ENCODE data around the gene ILF3. TPM values are rescaled to one million over a fixed set of nuclear protein-coding genes. Genes with fewer than 3 reads are reported as not detected.

Gene ILF3
- total RNA-seq, 2 experiments from 2014 or later = 418 to 431 TPM

DNA sequence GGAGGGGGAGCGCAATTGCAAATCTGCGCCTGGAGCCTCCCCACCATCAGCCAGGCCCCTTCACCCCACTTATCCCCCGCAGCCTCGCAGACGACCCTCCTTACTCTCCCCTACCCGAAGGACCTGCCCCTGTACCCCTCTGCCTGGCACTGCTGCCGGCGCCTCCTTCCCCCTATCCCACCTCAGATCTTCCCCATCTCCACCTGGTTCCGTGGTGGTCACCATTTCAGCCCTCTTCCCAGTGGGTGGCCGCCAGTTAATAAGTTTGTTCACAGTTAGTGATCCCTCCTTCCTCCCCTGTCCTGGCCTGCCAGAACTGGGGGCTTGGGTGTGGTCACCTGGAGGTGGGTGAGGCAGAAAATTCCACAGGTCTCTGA, 28.4 kb upstream of the ILF3 start:
- DNase-seq (no peak), ATAC-seq (no peak)
- Mint-ChIP-seq H3K4me3 (no peak overlapping the region), H3K27ac (peak overlapping the region; percentile 40), H3K36me3 (peaks cover 12% of the 10 kb centered on the region), H3K4me1 (peaks cover 18% of the 10 kb centered on the region), H3K9me3 (ENCODE audit: low read depth) (no peaks in the 10 kb centered on the region), H3K27me3 (no peaks in the 10 kb centered on the region)
- CTCF ChIA-PET = interaction anchor here (1.0 kb wide), 1 partner anchor 19 kb away, joined by 4 read pairs; no protein-coding TSS in a partner anchor

DNA sequence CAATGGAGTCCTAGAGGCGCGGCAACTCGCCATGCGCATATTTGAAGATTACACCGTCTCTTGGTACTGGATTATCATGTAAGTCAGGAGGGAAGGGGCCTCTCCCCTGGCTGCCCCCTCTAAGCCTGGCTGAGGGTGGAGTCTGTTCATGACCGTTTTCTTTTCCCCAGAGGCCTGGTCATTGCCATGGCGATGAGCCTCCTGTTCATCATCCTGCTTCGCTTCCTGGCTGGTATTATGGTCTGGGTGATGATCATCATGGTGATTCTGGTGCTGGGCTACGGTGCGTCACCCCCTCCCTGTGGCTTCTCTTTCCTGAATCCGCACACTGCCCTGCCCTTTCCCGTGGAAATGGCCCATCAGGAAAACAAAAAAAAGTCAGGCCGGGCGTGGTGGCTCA, 22.3 kb upstream of the ILF3 start:
- Mint-ChIP-seq H3K4me1 (no peaks in the 10 kb centered on the region), H3K9me3 (ENCODE audit: low read depth) (no peaks in the 10 kb centered on the region), H3K4me3 (no peak overlapping the region), H3K27ac (no peak overlapping the region), H3K36me3 (peaks cover 37% of the 10 kb centered on the region), H3K27me3 (no peaks in the 10 kb centered on the region)
- CTCF ChIA-PET = no interaction called here
- DNase-seq (no peak), ATAC-seq (no peak)

DNA sequence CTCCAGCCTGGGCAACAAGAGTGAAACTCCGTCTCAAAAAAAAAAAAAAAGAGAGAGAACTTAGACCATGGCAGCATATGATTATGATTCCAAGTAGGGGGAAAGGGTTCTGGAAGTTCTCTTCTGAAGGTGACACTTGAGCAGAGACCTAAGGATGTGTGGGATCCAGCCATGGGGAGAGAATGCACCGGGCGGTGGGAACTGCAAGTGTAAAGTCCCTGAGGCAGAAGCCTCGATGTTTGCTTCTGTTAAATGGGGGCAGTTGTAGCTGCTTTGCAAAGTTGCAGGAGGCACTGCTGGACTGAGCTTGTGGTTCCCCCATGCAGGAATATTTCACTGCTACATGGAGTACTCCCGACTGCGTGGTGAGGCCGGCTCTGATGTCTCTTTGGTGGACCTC, 19.7 kb upstream of the ILF3 start:
- no peak for DNase-seq
- Mint-ChIP-seq H3K9me3 (ENCODE audit: low read depth) (no peaks in the 10 kb centered on the region), H3K4me3 (no peak overlapping the region), H3K36me3 (peaks cover 37% of the 10 kb centered on the region), H3K4me1 (peaks cover 5% of the 10 kb centered on the region), H3K27ac (no peak overlapping the region), H3K27me3 (no peaks in the 10 kb centered on the region)
- CTCF ChIA-PET = interaction anchor here (1.5 to 2.9 kb wide), 3 partner anchors 10 to 65 kb away, joined by 3 to 13 read pairs (median 4); no protein-coding TSS in a partner anchor
- no peak for ATAC-seq

DNA sequence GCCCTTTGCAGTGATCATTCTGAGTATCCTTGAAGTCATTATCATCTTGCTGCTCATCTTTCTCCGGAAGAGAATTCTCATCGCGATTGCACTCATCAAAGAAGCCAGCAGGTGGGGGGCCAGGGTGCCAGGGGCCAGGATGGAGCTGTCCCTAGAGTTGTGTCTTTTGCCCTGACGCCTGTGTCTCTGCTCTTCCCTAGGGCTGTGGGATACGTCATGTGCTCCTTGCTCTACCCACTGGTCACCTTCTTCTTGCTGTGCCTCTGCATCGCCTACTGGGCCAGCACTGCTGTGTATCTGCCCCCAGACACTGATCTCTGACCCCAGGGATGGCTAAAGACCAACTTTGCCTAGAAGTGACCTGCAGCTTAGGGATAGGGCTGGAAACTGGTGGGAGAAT, 19.2 kb upstream of the ILF3 start:
- no peak for ATAC-seq
- no peak for DNase-seq
- H3K27me3 Mint-ChIP-seq = no peaks in the 10 kb centered on the region
- peaks cover 5% of the 10 kb centered on the region for H3K4me1 Mint-ChIP-seq
- no peak overlapping the region for H3K4me3 Mint-ChIP-seq
- CTCF ChIA-PET = interaction anchor here (1.4 to 2.9 kb wide), 2 partner anchors 10 to 54 kb away, joined by 3 to 13 read pairs; no protein-coding TSS in a partner anchor
- H3K36me3 Mint-ChIP-seq = peaks cover 37% of the 10 kb centered on the region
- H3K27ac Mint-ChIP-seq = no peak overlapping the region
- no peaks in the 10 kb centered on the region for H3K9me3 Mint-ChIP-seq (ENCODE audit: low read depth)

DNA sequence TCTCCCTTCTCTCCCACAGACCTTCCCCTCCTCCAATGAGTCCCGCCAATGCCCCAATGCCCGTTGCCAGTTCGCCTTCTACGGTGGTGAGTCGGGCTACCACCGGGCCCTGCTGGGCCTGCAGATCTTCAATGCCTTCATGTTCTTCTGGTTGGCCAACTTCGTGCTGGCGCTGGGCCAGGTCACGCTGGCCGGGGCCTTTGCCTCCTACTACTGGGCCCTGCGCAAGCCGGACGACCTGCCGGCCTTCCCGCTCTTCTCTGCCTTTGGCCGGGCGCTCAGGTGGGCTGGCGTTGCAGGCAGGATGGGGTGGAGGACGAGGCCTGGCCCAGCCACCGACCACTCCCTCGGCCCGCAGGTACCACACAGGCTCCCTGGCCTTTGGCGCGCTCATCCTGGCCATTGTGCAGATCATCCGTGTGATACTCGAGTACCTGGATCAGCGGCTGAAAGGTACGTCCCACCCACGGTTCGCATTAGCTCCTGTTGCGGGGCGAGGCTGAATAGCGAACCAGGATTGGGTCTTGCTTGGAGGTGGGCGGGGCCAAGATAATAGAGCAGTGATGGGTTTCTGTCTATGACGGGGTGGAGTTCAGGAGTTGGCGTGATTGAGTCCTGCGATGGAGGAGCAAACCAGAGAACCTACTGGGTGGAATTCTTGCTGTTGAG, 17.7 kb upstream of the ILF3 start:
- Mint-ChIP-seq H3K36me3 (peaks cover 35% of the 10 kb centered on the region), H3K9me3 (ENCODE audit: low read depth) (no peaks in the 10 kb centered on the region), H3K4me3 (no peak overlapping the region), H3K27ac (no peak overlapping the region), H3K27me3 (no peaks in the 10 kb centered on the region), H3K4me1 (peaks cover 5% of the 10 kb centered on the region)
- DNase-seq (no peak), ATAC-seq (no peak)
- CTCF ChIA-PET = no interaction called here

DNA sequence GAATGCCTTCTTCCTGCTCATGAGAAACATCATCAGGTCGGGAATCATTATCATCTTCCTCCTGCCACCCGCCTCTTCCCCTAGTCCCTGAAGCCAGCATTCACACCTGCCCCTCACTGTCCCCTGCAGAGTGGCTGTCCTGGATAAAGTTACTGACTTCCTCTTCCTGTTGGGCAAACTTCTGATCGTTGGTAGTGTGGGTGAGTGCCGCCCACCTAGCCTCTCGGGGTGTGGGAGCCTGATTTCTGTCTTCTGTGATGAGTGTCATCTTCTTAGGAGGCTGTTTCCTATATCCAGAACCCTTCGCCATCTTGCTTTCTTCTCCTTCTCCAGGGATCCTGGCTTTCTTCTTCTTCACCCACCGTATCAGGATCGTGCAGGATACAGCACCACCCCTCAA, 16.3 kb upstream of the ILF3 start:
- Mint-ChIP-seq H3K27me3 (no peaks in the 10 kb centered on the region), H3K9me3 (ENCODE audit: low read depth) (no peaks in the 10 kb centered on the region), H3K36me3 (peaks cover 30% of the 10 kb centered on the region), H3K4me3 (no peak overlapping the region), H3K27ac (no peak overlapping the region), H3K4me1 (peaks cover 5% of the 10 kb centered on the region)
- CTCF ChIA-PET = interaction anchor here (0.9 to 1.3 kb wide), 2 partner anchors 34 to 57 kb away, joined by 3 to 5 read pairs; no protein-coding TSS in a partner anchor
- ATAC-seq = no peak
- DNase-seq = no peak

DNA sequence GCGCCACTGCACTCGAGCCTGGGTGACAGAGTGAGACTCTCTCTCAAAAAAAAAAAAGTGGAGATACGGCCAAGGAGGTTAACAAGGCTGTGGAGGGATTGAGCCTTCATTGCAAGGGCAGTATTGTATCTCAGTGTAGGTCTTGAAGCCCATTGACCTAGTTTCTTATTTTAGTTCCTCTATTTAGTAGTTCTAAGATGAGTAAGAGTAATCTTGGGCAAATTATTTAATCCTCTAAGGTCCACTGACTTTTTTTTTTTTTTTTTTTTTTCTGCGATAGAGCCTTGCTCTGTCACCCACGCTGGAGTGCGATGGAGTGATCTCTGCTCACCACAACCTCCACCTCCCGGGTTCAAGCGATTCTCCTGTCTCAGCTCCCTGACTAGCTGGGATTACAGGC, 14.3 kb upstream of the ILF3 start:
- CTCF ChIA-PET = no interaction called here
- ATAC-seq (no peak), DNase-seq (no peak)
- Mint-ChIP-seq H3K27me3 (no peaks in the 10 kb centered on the region), H3K9me3 (ENCODE audit: low read depth) (no peaks in the 10 kb centered on the region), H3K36me3 (peaks cover 28% of the 10 kb centered on the region), H3K4me3 (no peak overlapping the region), H3K27ac (no peak overlapping the region), H3K4me1 (peaks cover 7% of the 10 kb centered on the region)

DNA sequence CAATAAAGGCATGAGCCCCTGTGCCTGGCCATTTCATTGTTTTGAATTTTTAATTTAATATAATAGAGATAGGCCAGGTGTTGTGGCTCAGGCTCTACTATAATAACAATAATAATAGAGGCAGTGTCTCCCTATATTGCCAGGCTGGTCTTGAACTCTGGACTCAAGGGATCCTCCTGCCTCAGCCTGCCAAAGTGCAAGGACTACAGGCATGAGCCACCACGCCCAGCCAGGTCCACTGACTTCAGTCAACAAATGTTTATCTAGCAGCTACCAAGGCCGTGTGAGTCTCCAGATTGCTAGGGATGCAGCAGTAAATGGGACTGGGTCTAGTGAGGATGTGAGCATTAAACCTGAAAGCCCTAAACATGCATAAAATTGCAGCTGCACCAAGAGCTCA, 13.8 kb upstream of the ILF3 start:
- Mint-ChIP-seq H3K4me1 (peaks cover 8% of the 10 kb centered on the region), H3K4me3 (no peak overlapping the region), H3K27me3 (no peaks in the 10 kb centered on the region), H3K36me3 (peaks cover 24% of the 10 kb centered on the region), H3K9me3 (ENCODE audit: low read depth) (no peaks in the 10 kb centered on the region), H3K27ac (no peak overlapping the region)
- CTCF ChIA-PET = interaction anchor here (1.6 to 2.9 kb wide), 2 partner anchors 59 to 74 kb away, joined by 3 to 28 read pairs; partner anchors contain the start of gene KRI1
- ATAC-seq (no peak), DNase-seq (no peak)

DNA sequence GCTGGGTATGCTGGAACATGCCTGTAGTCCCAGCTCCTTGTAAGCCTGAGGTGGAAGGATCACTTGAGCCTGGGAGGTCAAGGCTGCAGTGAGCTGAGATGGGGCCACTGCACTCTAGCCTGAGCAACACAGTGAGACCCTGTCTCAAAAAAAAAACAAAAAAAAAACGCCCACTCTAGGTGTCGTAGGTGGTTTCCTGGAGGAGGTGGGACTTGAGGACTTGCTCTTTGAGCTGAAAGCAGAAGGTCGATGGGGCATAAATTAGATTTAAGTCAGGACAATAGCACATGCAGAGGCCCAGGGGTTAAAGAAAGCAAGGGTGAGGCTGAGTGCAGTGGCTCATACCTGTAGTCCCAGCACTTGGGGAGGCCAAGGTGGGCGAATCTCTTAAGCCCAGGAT, 12.9 kb upstream of the ILF3 start:
- H3K36me3 Mint-ChIP-seq = peaks cover 20% of the 10 kb centered on the region

DNA sequence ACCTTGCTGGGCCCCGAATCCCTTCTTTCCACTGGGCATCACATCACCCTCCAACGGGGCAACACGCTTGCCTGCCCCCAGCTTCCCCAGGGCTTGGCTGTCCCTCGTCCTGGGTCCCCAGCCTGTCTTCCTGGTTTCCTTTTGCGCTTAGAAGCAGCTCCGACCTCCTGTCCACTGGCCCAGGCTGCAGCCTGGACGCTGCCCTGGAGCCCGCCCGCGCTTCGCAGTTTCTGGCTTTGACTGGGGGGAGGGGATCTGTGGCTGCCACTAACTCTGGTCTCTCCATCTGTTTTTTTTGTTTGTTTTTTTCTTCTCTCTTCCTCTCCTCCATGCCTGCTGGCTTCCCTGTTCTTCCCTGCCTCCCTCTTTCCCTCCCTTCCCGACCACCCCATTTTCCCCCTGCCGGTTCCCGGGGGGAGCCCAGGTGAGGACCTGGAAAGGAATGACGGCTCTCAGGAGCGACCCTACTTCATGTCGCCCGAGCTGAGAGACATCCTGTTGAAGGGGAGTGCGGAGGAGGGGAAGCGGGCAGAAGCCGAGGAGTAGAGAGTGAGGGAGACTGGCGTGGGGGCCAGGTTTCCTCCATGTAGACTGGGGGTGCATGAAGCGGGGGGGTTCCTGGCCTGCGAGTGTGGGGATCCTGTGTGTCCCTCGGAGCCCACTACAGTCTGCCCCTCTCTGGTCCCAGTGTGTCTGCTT, 11.5 kb upstream of the ILF3 start:
- DNase-seq (no peak), ATAC-seq (no peak)
- Mint-ChIP-seq H3K4me1 (peaks cover 7% of the 10 kb centered on the region), H3K9me3 (ENCODE audit: low read depth) (no peaks in the 10 kb centered on the region), H3K27ac (no peak overlapping the region), H3K27me3 (no peaks in the 10 kb centered on the region), H3K36me3 (peaks cover 12% of the 10 kb centered on the region), H3K4me3 (no peak overlapping the region)
- CTCF ChIA-PET = interaction anchor here (1.0 to 3.9 kb wide), 6 partner anchors 8 to 70 kb away, joined by 3 to 33 read pairs (median 11); no protein-coding TSS in a partner anchor

More for the DNA sequence above, 12.9 kb upstream of the ILF3 start:
- DNase-seq (no peak), ATAC-seq (no peak)
- Mint-ChIP-seq H3K4me1 (peaks cover 9% of the 10 kb centered on the region), H3K4me3 (no peak overlapping the region), H3K9me3 (ENCODE audit: low read depth) (no peaks in the 10 kb centered on the region), H3K27me3 (no peaks in the 10 kb centered on the region), H3K27ac (no peak overlapping the region)
- CTCF ChIA-PET = interaction anchor here (1.6 to 2.9 kb wide), 2 partner anchors 60 to 75 kb away, joined by 3 to 28 read pairs; partner anchors contain the start of gene KRI1

DNA sequence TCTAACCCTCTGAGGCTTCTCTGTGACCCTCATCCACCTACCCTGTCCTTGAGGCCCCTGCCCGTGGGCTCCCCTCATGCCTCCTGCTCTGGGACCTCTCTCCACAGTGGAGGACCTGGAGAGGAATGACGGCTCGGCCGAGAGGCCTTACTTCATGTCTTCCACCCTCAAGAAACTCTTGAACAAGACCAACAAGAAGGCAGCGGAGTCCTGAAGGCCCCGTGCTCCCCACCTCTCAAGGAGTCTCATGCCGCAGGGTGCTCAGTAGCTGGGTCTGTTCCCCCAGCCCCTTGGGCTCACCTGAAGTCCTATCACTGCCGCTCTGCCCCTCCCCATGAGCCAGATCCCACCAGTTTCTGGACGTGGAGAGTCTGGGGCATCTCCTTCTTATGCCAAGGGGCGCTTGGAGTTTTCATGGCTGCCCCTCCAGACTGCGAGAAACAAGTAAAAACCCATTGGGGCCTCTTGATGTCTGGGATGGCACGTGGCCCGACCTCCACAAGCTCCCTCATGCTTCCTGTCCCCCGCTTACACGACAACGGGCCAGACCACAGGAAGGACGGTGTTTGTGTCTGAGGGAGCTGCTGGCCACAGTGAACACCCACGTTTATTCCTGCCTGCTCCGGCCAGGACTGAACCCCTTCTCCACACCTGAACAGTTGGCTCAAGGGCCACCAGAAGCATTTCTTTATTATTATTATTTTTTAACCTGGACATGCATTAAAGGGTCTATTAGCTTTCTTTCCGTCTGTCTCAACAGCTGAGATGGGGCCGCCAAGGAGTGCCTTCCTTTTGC, 10.8 kb upstream of the ILF3 start:
- DNase-seq = no peak
- no peak overlapping the region for H3K4me3 Mint-ChIP-seq

DNA sequence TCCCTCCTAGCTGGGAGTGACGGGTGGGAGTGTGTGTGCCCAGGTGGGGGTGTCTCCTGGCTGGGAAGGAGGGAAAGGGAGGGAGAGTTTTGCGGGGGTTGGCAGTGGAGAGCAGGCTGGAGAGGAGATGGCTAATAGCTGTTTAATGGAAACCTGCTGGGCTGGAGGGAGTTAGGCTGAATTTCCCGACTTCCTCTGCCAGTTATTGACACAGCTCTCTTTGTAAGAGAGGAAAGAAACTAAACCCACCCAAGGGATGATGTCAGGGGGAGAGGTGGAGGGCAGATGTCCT, 10.2 kb upstream of the ILF3 start:
- Mint-ChIP-seq H3K27me3 (no peaks in the 10 kb centered on the region), H3K9me3 (ENCODE audit: low read depth) (no peaks in the 10 kb centered on the region), H3K4me1 (peaks cover 4% of the 10 kb centered on the region), H3K36me3 (peaks cover 5% of the 10 kb centered on the region), H3K27ac (no peak overlapping the region), H3K4me3 (no peak overlapping the region)
- CTCF ChIA-PET = interaction anchor here (0.6 to 10.8 kb wide), 27 partner anchors 9 to 160 kb away, joined by 3 to 281 read pairs (median 7); partner anchors contain the start of genes ATG4D, CDKN2D, QTRT1 and SLC44A2
- DNase-seq (no peak), ATAC-seq (no peak)

More for the DNA sequence above, 10.8 kb upstream of the ILF3 start:
- peaks cover 5% of the 10 kb centered on the region for H3K36me3 Mint-ChIP-seq
- no peaks in the 10 kb centered on the region for H3K9me3 Mint-ChIP-seq (ENCODE audit: low read depth)
- ATAC-seq = no peak
- CTCF ChIA-PET = interaction anchor here (0.8 to 10.8 kb wide), 17 partner anchors 9 to 160 kb away, joined by 3 to 281 read pairs (median 8); partner anchors contain the start of genes ATG4D, CDKN2D and QTRT1
- H3K27me3 Mint-ChIP-seq = no peaks in the 10 kb centered on the region
- H3K4me1 Mint-ChIP-seq = peaks cover 4% of the 10 kb centered on the region
- no peak overlapping the region for H3K27ac Mint-ChIP-seq

Data from activated CD8-positive, alpha-beta memory T cell treated with anti-CD3 and anti-CD28 coated beads, Interleukin-2, amount 10 ng/mL, durations not matched to agents 7 days and 5 days (primary cell).